Mammary epithelial cell (primary cell): ENCODE results near the gene RPTOR.

ENCODE experiments used
- CTCF ChIP-seq, 2 donors: IDR thresholded peaks in 1 of 2; conservative IDR thresholded peaks in 1 of 2; 2 replicates each; pipeline ENCODE4 v1.5.1; 2011 to 2012; ENCODE audit warnings: inconsistent platforms in 2 of 2, low read length in 2 of 2, mild to moderate bottlenecking in 2 of 2, control low read depth in 1 of 2, low read depth in 1 of 2; ENCODE audit not compliant: insufficient read depth in 1 of 2; ENCODE audit errors: extremely low read depth in 1 of 2
- EZH2 ChIP-seq: IDR thresholded peaks from 2 replicates; pipeline ENCODE4 v1.6.1; 2012; ENCODE audit warnings: low read length, inconsistent platforms, borderline replicate concordance

GRCh38 chr17:80868022-80868609, 323.5 kb downstream of the RPTOR start:
- TF ChIP-seq CTCF (conservative IDR thresholded peaks at IDR 0.05 in 1 of 2, IDR thresholded peaks at IDR 0.05 in 1 of 2; ENCODE audit: extremely low read depth in 1 of 2, insufficient read depth in 1 of 2, low read depth in 1 of 2, low read length in 2 of 2) (no peak), EZH2 (no peak)
